ENCODE measurements around the gene ETFRF1.
A peak's percentile ranks its signal among the peaks of the same experiment; 100 is the strongest.

The ETFRF1 gene

GRCh38 chr12:25195056-25195971 is at the start of gene ETFRF1, which contains the start of gene DNAI7:
TSS of gene ETFRF1 (plus strand) at chr12:25195237. CDS start at chr12:25203957, 8,720 bp downstream.
TSS of gene DNAI7 (minus strand) at chr12:25195160. CDS start at chr12:25195078, 82 bp downstream.
- peak; percentile 95 for FAIRE-seq
- peak; percentile 88 for DNase-seq (ENCODE audit: extremely low spot score, insufficient read length, low read depth)

DNA sequence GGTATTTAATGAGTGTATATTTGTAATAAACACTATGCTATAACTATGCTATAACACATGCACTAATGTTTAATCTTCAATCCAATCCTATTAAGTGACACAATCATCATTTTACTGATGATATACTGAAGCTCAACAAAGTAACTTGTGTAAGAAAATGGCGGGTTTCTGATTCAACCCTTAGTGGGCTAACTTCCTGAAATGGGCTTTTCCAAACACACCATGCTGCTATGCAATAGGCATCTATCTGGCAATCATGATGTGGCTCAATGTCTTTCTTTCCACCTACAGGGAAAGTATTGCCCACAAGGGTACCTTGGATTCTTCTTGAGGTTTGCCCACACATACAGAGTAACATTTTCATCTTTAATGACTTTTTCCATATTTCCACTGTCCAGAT is 48.4 kb upstream of the ETFRF1 start:
- DNase-seq (ENCODE audit: extremely low spot score, insufficient read length, low read depth) (no peak), FAIRE-seq (no peak)

DNA sequence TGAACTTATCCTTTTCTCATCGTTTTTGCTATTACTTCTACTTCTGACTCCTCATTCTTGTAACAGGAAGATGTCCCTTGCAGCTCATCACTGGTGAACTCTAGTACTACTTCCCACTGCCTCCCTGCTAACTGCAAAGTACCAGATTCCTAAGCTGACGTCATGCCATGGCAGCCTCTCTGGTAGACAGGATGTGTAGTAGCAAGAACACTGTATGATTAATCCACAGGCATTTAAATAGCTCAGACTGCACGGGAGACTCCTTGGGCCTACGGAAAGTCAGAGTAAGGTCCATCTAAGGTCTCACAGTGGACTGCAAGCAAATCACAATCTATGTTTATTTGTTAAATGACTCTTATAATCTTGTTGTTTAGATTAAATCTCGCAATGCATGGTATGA is 43.6 kb upstream of the ETFRF1 start:
- DNase-seq (ENCODE audit: extremely low spot score, insufficient read length, low read depth) (no peak), FAIRE-seq (no peak)

DNA sequence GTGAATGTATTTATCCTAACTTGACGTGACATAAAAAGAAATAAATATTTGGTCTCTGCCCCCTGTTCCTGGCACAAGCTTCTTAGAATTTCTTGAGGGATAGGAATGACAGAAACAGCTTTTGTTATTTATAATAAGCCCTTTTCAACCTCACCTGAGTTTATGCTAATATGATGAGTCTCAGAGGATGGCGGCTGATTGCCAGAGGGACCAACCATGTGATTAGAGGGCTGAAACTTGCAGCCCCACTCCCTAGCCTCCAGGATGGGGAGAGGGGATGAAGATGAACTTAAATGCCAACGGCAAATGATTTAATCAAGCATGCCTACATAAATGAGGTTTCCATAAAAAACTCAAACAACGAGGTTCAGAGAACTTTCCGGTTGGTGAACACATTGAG is 43.0 kb upstream of the ETFRF1 start:
- DNase-seq (ENCODE audit: extremely low spot score, insufficient read length, low read depth), result no peak
- FAIRE-seq, result no peak

DNA sequence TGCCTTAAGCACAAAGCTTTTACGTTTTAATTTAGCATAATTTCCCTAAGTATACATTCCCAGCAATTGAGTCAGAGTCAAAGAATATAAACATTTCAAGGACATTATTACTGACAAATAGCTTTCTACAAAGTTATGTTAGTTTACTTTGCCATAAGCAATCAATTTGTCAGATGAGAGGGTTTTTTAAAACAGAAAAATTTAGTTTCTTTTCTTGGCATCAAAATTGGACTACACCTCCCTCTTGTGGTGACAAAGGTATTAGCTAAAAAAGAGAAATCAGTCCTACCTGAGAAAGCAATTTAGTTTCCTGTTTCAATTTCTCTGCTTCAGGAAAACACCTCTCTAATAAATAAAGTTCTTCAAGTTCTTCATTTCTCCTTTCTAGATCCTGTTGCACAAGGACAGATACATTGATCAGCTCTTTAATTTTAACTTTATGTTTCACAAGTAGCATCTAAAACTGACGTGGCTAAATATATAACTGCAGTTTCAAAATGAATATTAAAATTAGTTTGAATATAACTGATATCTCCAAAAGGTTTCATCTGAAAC is 39.9 kb upstream of the ETFRF1 start:
- DNase-seq (ENCODE audit: extremely low spot score, insufficient read length, low read depth), result peak; percentile 14
- peak; percentile 98 for FAIRE-seq

GRCh38 chr12:25156061-25156460 is 39.0 kb upstream of the ETFRF1 start:
- FAIRE-seq (no peak), DNase-seq (ENCODE audit: extremely low spot score, insufficient read length, low read depth) (no peak)

GRCh38 chr12:25162866-25163265 is 32.2 kb upstream of the ETFRF1 start:
- DNase-seq (ENCODE audit: extremely low spot score, insufficient read length, low read depth) (no peak), FAIRE-seq (no peak)

- DNase-seq (ENCODE audit: extremely low spot score, insufficient read length, low read depth) (no peak), FAIRE-seq (no peak)
Measured at GRCh38 chr12:25182765-25183164, 12.3 kb upstream of the ETFRF1 start.

- DNase-seq (ENCODE audit: extremely low spot score, insufficient read length, low read depth) (no peak), FAIRE-seq (no peak)
Measured at GRCh38 chr12:25184132-25184531, 10.9 kb upstream of the ETFRF1 start.

GRCh38 chr12:25186038-25186787 is 8.8 kb upstream of the ETFRF1 start:
- DNase-seq (ENCODE audit: extremely low spot score, insufficient read length, low read depth) (no peak), FAIRE-seq (peak; percentile 38)

- peak; percentile 79 for FAIRE-seq
- DNase-seq (ENCODE audit: extremely low spot score, insufficient read length, low read depth), result no peak
Measured at GRCh38 chr12:25186788-25187402, 8.1 kb upstream of the ETFRF1 start.

- DNase-seq (ENCODE audit: extremely low spot score, insufficient read length, low read depth) (no peak), FAIRE-seq (no peak)
Measured at GRCh38 chr12:25187781-25188180, 7.3 kb upstream of the ETFRF1 start.

DNA sequence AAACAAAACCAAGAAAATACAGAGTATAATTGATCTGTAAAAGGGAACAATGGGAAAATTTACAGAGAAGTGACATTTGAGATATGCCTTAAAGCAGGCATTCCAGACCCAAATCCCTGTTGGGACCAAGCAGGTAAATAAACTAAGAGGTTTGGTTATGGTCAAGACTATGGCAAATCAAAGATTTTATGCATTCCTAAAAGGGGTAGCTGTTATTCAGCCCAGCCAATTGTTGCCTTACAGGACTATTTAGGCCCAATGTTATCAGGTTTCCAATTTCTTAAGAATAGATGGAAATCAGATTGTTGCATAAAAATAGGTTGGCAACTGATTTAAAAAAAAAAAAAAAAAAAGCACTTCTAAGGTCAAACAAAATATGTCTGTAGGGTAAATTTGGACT is 5.4 kb upstream of the ETFRF1 start:
- FAIRE-seq, result no peak

DNA sequence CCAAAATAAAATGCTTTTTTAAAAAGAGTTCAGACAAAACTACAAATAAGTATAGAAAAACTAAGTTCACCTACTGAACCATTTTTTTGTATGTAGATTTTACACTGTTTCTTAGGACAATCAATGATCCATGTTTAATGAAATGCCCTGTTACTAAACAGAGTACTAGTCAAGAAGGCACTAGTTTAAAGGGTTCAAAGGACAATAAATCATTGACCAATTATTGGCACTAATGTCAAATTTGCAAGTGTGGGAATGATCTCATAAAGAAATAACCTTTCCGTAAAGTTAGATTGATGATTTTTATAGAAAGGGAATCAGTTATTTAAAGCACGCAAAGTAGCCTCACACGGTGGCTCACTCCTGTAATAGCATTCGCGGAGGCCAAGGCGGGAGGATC is 4.2 kb upstream of the ETFRF1 start:
- FAIRE-seq, result no peak
- DNase-seq (ENCODE audit: extremely low spot score, insufficient read length, low read depth), result no peak

More for the DNA sequence above, 5.4 kb upstream of the ETFRF1 start:
- no peak for DNase-seq (ENCODE audit: extremely low spot score, insufficient read length, low read depth)

GRCh38 chr12:25194214-25194613 is 823 bp upstream of the ETFRF1 start:
- DNase-seq (ENCODE audit: extremely low spot score, insufficient read length, low read depth) (no peak), FAIRE-seq (no peak)

- no peak for FAIRE-seq
- no peak for DNase-seq (ENCODE audit: extremely low spot score, insufficient read length, low read depth)
Measured at GRCh38 chr12:25194722-25195055, 348 bp upstream of the ETFRF1 start.

DNA sequence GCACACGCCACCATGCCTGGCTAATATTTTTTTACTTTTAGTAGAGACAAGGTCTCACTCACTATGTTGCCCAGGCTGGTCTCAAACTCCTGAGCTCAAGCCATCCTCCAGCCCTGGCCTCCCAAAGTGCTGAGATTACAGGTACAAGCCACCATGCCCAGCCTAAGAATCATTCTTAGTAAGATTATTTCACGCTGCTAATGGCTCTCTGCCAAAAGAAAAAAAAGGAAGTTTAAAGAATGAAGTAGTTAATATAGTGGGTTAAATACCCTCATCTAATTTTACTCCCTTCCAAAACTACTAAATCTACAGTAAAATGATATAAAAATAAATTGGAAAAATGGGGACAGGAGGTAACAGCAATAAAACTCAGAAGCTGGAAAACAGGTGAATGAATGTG is 2.6 kb downstream of the ETFRF1 start:
- DNase-seq (ENCODE audit: extremely low spot score, insufficient read length, low read depth) (no peak), FAIRE-seq (no peak)

- no peak for FAIRE-seq
Measured at GRCh38 chr12:25200703-25201102, 5.7 kb downstream of the ETFRF1 start.

GRCh38 chr12:25202137-25202536 is 7.1 kb downstream of the ETFRF1 start:
- DNase-seq (ENCODE audit: extremely low spot score, insufficient read length, low read depth), result no peak
- FAIRE-seq, result no peak

More at GRCh38 chr12:25200703-25201102, 5.7 kb downstream of the ETFRF1 start:
- no peak for DNase-seq (ENCODE audit: extremely low spot score, insufficient read length, low read depth)

GRCh38 chr12:25207411-25207810 is 12.4 kb downstream of the ETFRF1 start:
- FAIRE-seq (no peak), DNase-seq (ENCODE audit: extremely low spot score, insufficient read length, low read depth) (no peak)
